ENCODE measurements around the gene TMEM203.

- TF ChIP-seq KDM1A (CRISPR knock-in tag; IDR thresholded peaks at IDR 0.05): no peak
- no peak for TF ChIP-seq NR1H2 (CRISPR knock-in tag; IDR thresholded peaks at IDR 0.05; ENCODE audit: borderline replicate concordance, low read depth)
- TF ChIP-seq YY1 (IDR thresholded peaks at IDR 0.05; ENCODE audit: insufficient read depth, insufficient replicate concordance, low read depth, low read length): no peak
- TF ChIP-seq POLR2AphosphoS5 (IDR thresholded peaks at IDR 0.05; ENCODE audit: low read depth, low read length): no peak
- no peak for TF ChIP-seq ARHGAP35 (CRISPR knock-in tag; IDR thresholded peaks at IDR 0.05; ENCODE audit: borderline replicate concordance)
- TF ChIP-seq RARG (CRISPR knock-in tag; IDR thresholded peaks at IDR 0.05; ENCODE audit: low read depth): no peak
- TF ChIP-seq U2AF1 (optimal IDR thresholded peaks at IDR 0.05; ENCODE audit: low read depth, low read length): no peak
- TF ChIP-seq, protein P1, sequence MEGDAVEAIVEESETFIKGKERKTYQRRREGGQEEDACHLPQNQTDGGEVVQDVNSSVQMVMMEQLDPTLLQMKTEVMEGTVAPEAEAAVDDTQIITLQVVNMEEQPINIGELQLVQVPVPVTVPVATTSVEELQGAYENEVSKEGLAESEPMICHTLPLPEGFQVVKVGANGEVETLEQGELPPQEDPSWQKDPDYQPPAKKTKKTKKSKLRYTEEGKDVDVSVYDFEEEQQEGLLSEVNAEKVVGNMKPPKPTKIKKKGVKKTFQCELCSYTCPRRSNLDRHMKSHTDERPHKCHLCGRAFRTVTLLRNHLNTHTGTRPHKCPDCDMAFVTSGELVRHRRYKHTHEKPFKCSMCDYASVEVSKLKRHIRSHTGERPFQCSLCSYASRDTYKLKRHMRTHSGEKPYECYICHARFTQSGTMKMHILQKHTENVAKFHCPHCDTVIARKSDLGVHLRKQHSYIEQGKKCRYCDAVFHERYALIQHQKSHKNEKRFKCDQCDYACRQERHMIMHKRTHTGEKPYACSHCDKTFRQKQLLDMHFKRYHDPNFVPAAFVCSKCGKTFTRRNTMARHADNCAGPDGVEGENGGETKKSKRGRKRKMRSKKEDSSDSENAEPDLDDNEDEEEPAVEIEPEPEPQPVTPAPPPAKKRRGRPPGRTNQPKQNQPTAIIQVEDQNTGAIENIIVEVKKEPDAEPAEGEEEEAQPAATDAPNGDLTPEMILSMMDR (CRISPR knock-in tag; IDR thresholded peaks at IDR 0.05): no peak
- no peak for TF ChIP-seq CC2D1A (CRISPR knock-in tag; IDR thresholded peaks at IDR 0.05)
- TF ChIP-seq MXI1 (IDR thresholded peaks at IDR 0.05; ENCODE audit: borderline replicate concordance, low read depth, low read length): no peak
- TF ChIP-seq SSRP1 (CRISPR knock-in tag; IDR thresholded peaks at IDR 0.05): no peak
- TF ChIP-seq ZNF543 (CRISPR knock-in tag; IDR thresholded peaks at IDR 0.05): no peak
- TF ChIP-seq, protein P2, sequence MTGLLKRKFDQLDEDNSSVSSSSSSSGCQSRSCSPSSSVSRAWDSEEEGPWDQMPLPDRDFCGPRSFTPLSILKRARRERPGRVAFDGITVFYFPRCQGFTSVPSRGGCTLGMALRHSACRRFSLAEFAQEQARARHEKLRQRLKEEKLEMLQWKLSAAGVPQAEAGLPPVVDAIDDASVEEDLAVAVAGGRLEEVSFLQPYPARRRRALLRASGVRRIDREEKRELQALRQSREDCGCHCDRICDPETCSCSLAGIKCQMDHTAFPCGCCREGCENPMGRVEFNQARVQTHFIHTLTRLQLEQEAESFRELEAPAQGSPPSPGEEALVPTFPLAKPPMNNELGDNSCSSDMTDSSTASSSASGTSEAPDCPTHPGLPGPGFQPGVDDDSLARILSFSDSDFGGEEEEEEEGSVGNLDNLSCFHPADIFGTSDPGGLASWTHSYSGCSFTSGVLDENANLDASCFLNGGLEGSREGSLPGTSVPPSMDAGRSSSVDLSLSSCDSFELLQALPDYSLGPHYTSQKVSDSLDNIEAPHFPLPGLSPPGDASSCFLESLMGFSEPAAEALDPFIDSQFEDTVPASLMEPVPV (CRISPR knock-in tag; IDR thresholded peaks at IDR 0.05): no peak
Observed at GRCh38 chr9:137211532-137211931, 6.1 kb upstream of the TMEM203 start.
